NCI-H226 (cell line): ENCODE measurements around the gene FRMD1.

Experiments used
- DNase-seq: peaks from one replicate; pipeline ENCODE4 v3.0.0-alpha.2; 2015

FRMD1 gene

GRCh38 chr6:168078943-168079405 is at the start of gene FRMD1:
TSS of gene FRMD1 (minus strand) at chr6:168079212. CDS start at chr6:168079094, 118 bp downstream.
- no peak for DNase-seq

DNA sequence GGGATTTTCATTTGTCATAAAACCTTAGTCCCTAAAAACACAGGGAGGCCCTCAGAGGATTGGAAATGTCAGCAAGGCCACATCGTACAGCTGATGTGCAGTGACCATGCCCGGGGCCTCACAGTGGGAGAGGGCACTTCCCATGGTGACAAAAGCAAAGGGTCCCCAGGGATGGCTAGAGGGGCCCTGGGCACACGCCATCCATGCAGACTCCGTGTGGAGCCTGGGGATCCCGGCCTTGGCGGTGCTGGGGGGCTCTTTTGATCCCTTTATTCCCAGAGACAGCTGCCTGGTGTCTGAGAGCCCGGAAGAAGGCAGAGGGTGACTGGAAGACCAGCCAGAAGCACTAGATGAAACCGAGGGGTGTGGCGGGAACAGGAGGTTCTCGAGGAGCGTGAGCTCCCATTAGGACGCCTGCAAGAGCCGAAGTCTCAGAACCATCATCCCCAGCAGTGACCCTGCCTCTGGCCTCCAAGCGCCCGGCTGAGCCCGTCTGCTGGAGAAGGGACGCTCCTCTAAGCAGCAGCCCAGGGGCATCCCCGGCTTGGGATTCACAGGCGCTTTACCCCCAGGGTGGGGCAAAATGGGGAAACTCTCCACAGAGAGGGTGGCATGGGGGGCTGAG is 49.1 kb upstream of the FRMD1 start:
- DNase-seq: no peak

DNA sequence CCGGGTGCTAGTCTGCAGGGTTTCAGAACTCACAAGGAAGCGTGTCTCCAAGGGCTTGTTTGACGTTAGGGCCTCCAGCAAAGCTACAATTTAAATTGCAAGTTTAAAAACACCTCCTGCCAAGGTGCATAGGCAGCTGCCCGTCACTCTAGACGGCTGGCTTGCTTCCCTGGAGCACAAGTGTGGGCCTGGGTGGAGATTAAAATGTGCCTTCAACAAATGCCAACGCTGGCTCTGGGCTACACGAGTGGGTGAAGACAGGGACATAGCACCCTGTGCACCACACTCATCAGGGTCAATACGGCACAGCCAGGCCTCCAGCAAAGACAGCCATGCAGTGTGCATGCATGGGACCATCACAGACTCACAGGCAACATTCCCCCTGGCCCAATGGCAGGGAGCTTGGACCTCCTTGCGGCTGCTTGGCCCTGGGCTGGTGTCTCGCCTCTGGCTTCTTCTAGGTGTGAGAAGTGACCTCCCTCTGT is 48.4 kb upstream of the FRMD1 start:
- DNase-seq: no peak

DNA sequence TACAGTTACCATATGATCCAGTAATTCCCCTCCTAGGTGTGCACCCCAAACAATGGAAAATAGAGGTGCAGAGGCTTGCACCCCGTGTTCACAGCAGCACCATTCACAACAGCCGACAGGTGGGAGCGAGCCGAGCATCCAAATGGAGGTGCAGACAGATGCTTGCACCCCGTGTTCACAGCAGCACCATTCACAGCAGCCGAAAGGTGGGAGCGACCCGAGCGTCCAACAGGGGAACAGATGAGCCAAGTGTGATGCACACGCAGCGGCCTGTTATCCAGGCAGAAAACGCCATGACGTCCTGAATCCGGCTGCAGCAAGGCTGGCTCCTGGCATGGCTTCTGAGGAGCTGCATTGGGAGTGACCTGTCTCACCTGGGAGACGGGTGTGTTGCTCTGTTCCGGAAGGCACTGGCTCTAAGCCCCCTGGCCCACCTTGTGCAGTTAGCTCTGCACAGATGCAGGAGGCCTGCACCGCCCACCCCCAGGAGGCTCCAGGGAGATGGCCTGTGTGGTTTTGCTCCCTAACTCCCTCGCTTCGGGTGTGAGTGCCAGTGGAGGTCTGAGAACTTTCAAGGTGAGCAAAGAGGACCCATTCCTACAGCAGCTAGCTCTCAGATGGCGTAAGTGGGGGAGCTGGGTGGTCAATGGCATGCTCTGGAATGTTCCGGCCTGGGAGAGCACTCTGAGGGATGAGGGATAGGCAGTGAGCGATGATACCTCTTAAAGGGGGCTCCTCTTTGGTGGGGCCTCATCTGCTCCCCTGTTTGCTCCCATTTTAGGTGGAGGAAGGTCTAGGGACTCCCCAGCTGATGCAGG is 47.8 kb upstream of the FRMD1 start:
- DNase-seq: no peak

- no peak for DNase-seq
Measured at GRCh38 chr6:168125429-168126001, 46.5 kb upstream of the FRMD1 start.

- no peak for DNase-seq
Measured at GRCh38 chr6:168124921-168125320, 45.9 kb upstream of the FRMD1 start.

GRCh38 chr6:168124158-168124557 is 45.1 kb upstream of the FRMD1 start:
- no peak for DNase-seq

- DNase-seq: no peak
Measured at GRCh38 chr6:168123165-168123911, 44.3 kb upstream of the FRMD1 start.

DNA sequence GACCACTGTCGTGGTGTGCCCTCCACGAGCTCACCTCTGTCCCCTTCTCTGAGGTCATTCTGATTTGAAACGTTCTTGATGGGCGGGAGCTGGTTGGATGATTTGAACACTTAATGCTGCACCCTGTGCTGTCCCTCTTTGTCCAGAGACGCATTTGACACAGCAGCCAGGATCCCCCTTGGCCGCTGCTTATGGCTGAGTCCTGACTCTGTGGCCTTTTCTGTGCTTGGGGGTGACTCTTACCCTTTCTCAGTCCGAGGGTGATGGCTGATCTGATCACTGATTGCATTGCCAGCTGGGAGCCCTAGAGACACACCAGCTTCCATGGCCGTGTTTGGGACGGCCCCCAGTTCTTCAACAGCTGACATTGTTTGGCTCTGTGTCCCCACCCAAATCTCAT is 43.5 kb upstream of the FRMD1 start:
- DNase-seq: no peak

GRCh38 chr6:168122011-168122410 is 43.0 kb upstream of the FRMD1 start:
- no peak for DNase-seq

DNA sequence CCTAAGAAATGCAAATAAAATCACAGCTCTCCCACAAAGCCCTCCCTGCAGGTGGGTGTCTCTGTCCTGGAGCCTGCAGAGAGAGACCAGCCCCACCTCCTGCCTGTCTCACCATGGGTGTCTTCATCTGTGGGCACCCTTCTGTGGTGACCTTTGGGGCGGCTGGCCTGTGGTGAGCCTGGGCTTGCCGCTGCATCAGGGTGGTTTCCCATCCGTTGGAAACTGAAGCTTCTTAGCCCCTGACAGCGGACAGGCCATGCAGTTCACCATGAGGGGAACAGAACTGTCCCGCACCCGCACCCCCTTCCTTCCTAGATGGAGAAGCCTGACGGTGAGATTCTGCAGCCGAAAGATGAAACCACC is 42.3 kb upstream of the FRMD1 start:
- no peak for DNase-seq

- no peak for DNase-seq
Measured at GRCh38 chr6:168120390-168121302, 41.6 kb upstream of the FRMD1 start.

- no peak for DNase-seq
Measured at GRCh38 chr6:168119539-168119938, 40.5 kb upstream of the FRMD1 start.

- no peak for DNase-seq
Measured at GRCh38 chr6:168118935-168119334, 39.9 kb upstream of the FRMD1 start.

- DNase-seq: no peak
Measured at GRCh38 chr6:168117942-168118341, 38.9 kb upstream of the FRMD1 start.

- no peak for DNase-seq
Measured at GRCh38 chr6:168116975-168117899, 38.2 kb upstream of the FRMD1 start.

- no peak for DNase-seq
Measured at GRCh38 chr6:168116438-168116974, 37.5 kb upstream of the FRMD1 start.

GRCh38 chr6:168115748-168116437 is 36.9 kb upstream of the FRMD1 start:
- DNase-seq: no peak

DNA sequence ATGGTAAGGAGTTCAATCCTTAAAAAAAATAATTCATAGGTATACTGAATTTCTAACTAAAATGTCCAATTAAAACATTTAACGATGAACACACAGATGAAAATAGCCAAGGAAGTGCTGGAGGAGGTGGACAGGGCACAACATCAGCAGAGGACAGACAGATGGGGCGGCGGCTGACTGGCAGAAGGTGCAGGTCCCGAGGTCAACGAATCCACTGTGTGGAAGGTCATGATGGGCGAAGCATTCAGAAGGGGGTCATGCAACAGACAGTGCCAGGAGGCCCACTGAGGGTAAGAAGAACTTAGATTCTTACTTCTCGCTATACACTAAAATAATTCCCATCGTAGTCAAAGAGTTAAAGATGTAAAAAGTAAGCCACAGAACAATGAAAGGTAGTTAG is 34.2 kb upstream of the FRMD1 start:
- DNase-seq: no peak

GRCh38 chr6:168111911-168112310 is 32.9 kb upstream of the FRMD1 start:
- no peak for DNase-seq
